HUES6 (cell line): ENCODE measurements around the gene PRMT7.

Experiments used
- H3K27ac ChIP-seq: 2 replicates; pipeline ENCODE4 v1.7.0; 2013; ENCODE audit warnings: low read depth, mild to moderate bottlenecking, low read length, inconsistent platforms
- H3K27me3 ChIP-seq: 2 replicates; pipeline ENCODE4 v1.6.1; 2013; ENCODE audit warnings: low read length; ENCODE audit not compliant: control insufficient read depth, insufficient read depth
- H3K36me3 ChIP-seq: 2 replicates; pipeline ENCODE4 v1.6.1; 2013; ENCODE audit warnings: low read length; ENCODE audit not compliant: control insufficient read depth, insufficient read depth
- H3K4me1 ChIP-seq: 2 replicates; pipeline ENCODE4 v1.6.1; 2013; ENCODE audit warnings: low read length; ENCODE audit not compliant: control insufficient read depth, insufficient read depth
- H3K4me3 ChIP-seq: 2 replicates; pipeline ENCODE4 v1.5.1; 2013; ENCODE audit warnings: low read depth, low read length
- H3K9ac ChIP-seq: one replicate; pipeline ENCODE4 v1.6.1; 2013; ENCODE audit warnings: mild to moderate bottlenecking, low read length
- H3K9me3 ChIP-seq: 2 replicates; pipeline ENCODE4 v1.6.1; 2013; ENCODE audit warnings: low read depth, low read length; ENCODE audit not compliant: control insufficient read depth, insufficient read depth

The PRMT7 gene

GRCh38 chr16:68367030-68367429, 56.2 kb downstream of the PRMT7 start:
- H3K27me3 ChIP-seq: no peaks in the 10 kb centered on the region
- H3K27ac ChIP-seq: no peak overlapping the region
- H3K4me3 ChIP-seq: no peak overlapping the region
- no peaks in the 10 kb centered on the region for H3K36me3 ChIP-seq
- H3K9ac ChIP-seq: no peak overlapping the region
- no peaks in the 10 kb centered on the region for H3K9me3 ChIP-seq
- H3K4me1 ChIP-seq: peaks cover 14% of the 10 kb centered on the region

- H3K27ac ChIP-seq: no peak overlapping the region
- no peaks in the 10 kb centered on the region for H3K9me3 ChIP-seq
- H3K36me3 ChIP-seq: no peaks in the 10 kb centered on the region
- H3K4me1 ChIP-seq: peaks cover 14% of the 10 kb centered on the region
- H3K9ac ChIP-seq: no peak overlapping the region
- H3K4me3 ChIP-seq: no peak overlapping the region
- no peaks in the 10 kb centered on the region for H3K27me3 ChIP-seq
Observed at GRCh38 chr16:68367440-68367839, 56.6 kb downstream of the PRMT7 start.

GRCh38 chr16:68367891-68368290, 57.1 kb downstream of the PRMT7 start:
- Histone ChIP-seq H3K4me3 (no peak overlapping the region), H3K9ac (no peak overlapping the region), H3K27me3 (no peaks in the 10 kb centered on the region), H3K27ac (no peak overlapping the region), H3K36me3 (no peaks in the 10 kb centered on the region), H3K4me1 (peaks cover 14% of the 10 kb centered on the region), H3K9me3 (no peaks in the 10 kb centered on the region)

GRCh38 chr16:68368301-68368888, 57.6 kb downstream of the PRMT7 start:
- no peak overlapping the region for H3K27ac ChIP-seq
- no peak overlapping the region for H3K4me3 ChIP-seq
- no peaks in the 10 kb centered on the region for H3K27me3 ChIP-seq
- H3K36me3 ChIP-seq: no peaks in the 10 kb centered on the region
- H3K9ac ChIP-seq: no peak overlapping the region
- H3K9me3 ChIP-seq: no peaks in the 10 kb centered on the region
- H3K4me1 ChIP-seq: peaks cover 14% of the 10 kb centered on the region

- no peaks in the 10 kb centered on the region for H3K27me3 ChIP-seq
- no peaks in the 10 kb centered on the region for H3K9me3 ChIP-seq
- H3K9ac ChIP-seq: no peak overlapping the region
- H3K4me1 ChIP-seq: peaks cover 12% of the 10 kb centered on the region
- H3K4me3 ChIP-seq: no peak overlapping the region
- no peak overlapping the region for H3K27ac ChIP-seq
- H3K36me3 ChIP-seq: no peaks in the 10 kb centered on the region
Observed at GRCh38 chr16:68369168-68369567, 58.3 kb downstream of the PRMT7 start.

- Histone ChIP-seq H3K4me1 (peaks cover 8% of the 10 kb centered on the region), H3K9ac (no peak overlapping the region), H3K9me3 (no peaks in the 10 kb centered on the region), H3K4me3 (no peak overlapping the region), H3K27ac (no peak overlapping the region), H3K27me3 (no peaks in the 10 kb centered on the region), H3K36me3 (no peaks in the 10 kb centered on the region)
Observed at GRCh38 chr16:68369697-68370580, 59.1 kb downstream of the PRMT7 start.

- Histone ChIP-seq H3K9ac (no peak overlapping the region), H3K9me3 (no peaks in the 10 kb centered on the region), H3K27ac (no peak overlapping the region), H3K4me1 (peaks cover 7% of the 10 kb centered on the region), H3K4me3 (no peak overlapping the region), H3K27me3 (no peaks in the 10 kb centered on the region), H3K36me3 (no peaks in the 10 kb centered on the region)
Observed at GRCh38 chr16:68370581-68371275, 59.9 kb downstream of the PRMT7 start.

GRCh38 chr16:68371276-68371651, 60.4 kb downstream of the PRMT7 start:
- Histone ChIP-seq H3K36me3 (no peaks in the 10 kb centered on the region), H3K9ac (no peak overlapping the region), H3K9me3 (no peaks in the 10 kb centered on the region), H3K27me3 (no peaks in the 10 kb centered on the region), H3K27ac (no peak overlapping the region), H3K4me3 (no peak overlapping the region), H3K4me1 (peaks cover 7% of the 10 kb centered on the region)

GRCh38 chr16:68371706-68372380, 61.0 kb downstream of the PRMT7 start:
- H3K27ac ChIP-seq: no peak overlapping the region

GRCh38 chr16:68372381-68372720, 61.5 kb downstream of the PRMT7 start:
- H3K27me3 ChIP-seq: no peaks in the 10 kb centered on the region
- no peaks in the 10 kb centered on the region for H3K9me3 ChIP-seq
- H3K9ac ChIP-seq: no peak overlapping the region
- H3K4me1 ChIP-seq: peaks cover 4% of the 10 kb centered on the region
- H3K27ac ChIP-seq: no peak overlapping the region
- no peak overlapping the region for H3K4me3 ChIP-seq
- H3K36me3 ChIP-seq: no peaks in the 10 kb centered on the region

More at GRCh38 chr16:68371706-68372380, 61.0 kb downstream of the PRMT7 start:
- Histone ChIP-seq H3K36me3 (no peaks in the 10 kb centered on the region), H3K27me3 (no peaks in the 10 kb centered on the region), H3K4me1 (peaks cover 7% of the 10 kb centered on the region), H3K4me3 (no peak overlapping the region), H3K9me3 (no peaks in the 10 kb centered on the region), H3K9ac (no peak overlapping the region)

- Histone ChIP-seq H3K9me3 (no peaks in the 10 kb centered on the region), H3K36me3 (no peaks in the 10 kb centered on the region), H3K4me1 (no peaks in the 10 kb centered on the region), H3K27me3 (no peaks in the 10 kb centered on the region), H3K27ac (no peak overlapping the region), H3K9ac (no peak overlapping the region), H3K4me3 (no peak overlapping the region)
Observed at GRCh38 chr16:68372806-68373205, 62.0 kb downstream of the PRMT7 start.
